ENCODE measurements around the gene CFL1.
"Not testable (repeated sequence)": the region's sequence is repeated elsewhere in the genome, so short reads cannot be mapped to it uniquely, and the experiment has no call there.

CFL1 gene

DNA sequence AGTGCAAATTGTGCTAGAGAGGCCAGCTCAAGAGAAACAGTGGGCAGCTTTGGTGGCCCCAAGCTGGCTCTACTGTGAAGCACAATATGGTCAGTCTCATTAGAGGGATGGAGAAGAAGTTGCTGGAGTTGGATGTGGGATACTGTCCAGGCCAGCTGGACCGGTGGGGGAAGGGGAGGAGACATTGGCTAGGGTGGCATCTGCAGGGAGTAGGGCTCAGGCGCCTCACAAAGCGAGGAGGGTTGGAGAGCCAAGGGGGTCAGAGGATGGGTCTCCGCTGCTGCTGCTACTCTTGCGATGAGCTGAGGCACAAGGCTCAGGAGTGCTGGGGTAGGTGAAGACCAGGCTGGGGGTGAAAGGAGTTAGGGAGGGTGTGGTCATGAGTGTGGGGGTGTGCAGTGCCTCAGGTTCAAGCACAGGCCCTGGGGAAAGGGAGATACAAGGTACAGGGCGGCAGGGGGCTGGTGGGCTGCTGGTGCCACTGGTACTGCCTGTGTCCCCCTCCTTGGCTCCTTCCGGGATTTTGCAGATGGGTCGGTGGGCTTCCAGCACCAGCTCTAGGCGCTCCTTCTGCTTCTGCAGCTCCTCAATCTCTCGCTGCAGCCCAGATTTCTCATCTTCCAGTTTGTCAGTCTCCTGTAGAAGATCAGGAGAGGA lies 34.8 kb upstream of the CFL1 start:
- no peak overlapping the region for H2AFZ ChIP-seq (ENCODE audit: low read depth)
- H3K9ac ChIP-seq = no peak overlapping the region; the same call in 1 of the 2 replicates
- H3K4me1 ChIP-seq (ENCODE audit: low read depth, poor library complexity, severe bottlenecking) = peaks cover 30% of the 10 kb centered on the region
- H3K36me3 ChIP-seq (ENCODE audit: insufficient read depth) = no peaks in the 10 kb centered on the region
- H3K4me2 ChIP-seq = peak overlapping the region; percentile 95; the same call in 1 of the 2 replicates
- no peaks in the 10 kb centered on the region for H4K20me1 ChIP-seq (ENCODE audit: insufficient read depth)
- peaks cover 19% of the 10 kb centered on the region for H3K79me2 ChIP-seq (ENCODE audit: insufficient read depth, low read depth)
- no peak overlapping the region for H3K27ac ChIP-seq
- H3K27me3 ChIP-seq (ENCODE audit: insufficient read depth, low read depth) = no peaks in the 10 kb centered on the region
- no peak for TF ChIP-seq CTCF (conservative IDR thresholded peaks at IDR 0.05; ENCODE audit: low read depth, low read length)
- H3K4me3 ChIP-seq (IDR thresholded peaks at IDR 0.05; ENCODE audit: insufficient read depth, low read depth, low read length) = no peak overlapping the region

GRCh38 chr11:65892137-65892540 lies 34.2 kb upstream of the CFL1 start:
- Histone ChIP-seq H3K27ac (peak overlapping the region; percentile 86; the same call in 1 of the 2 replicates), H3K4me1 (ENCODE audit: low read depth, poor library complexity, severe bottlenecking) (peaks cover 36% of the 10 kb centered on the region), H3K79me2 (ENCODE audit: insufficient read depth, low read depth) (peaks cover 25% of the 10 kb centered on the region), H3K9ac (peak overlapping the region; percentile 95; the same call in 1 of the 2 replicates), H3K4me2 (peak overlapping the region; percentile 95)
- H3K4me3 ChIP-seq (IDR thresholded peaks at IDR 0.05; ENCODE audit: insufficient read depth, low read depth, low read length); H4K20me1 ChIP-seq (ENCODE audit: insufficient read depth); H3K36me3 ChIP-seq (ENCODE audit: insufficient read depth); H2AFZ ChIP-seq (ENCODE audit: low read depth); H3K27me3 ChIP-seq (ENCODE audit: insufficient read depth, low read depth): not testable (repeated sequence)

GRCh38 chr11:65891219-65892136 lies 33.5 kb upstream of the CFL1 start:
- H3K79me2 ChIP-seq (ENCODE audit: insufficient read depth, low read depth) = peaks cover 25% of the 10 kb centered on the region

DNA sequence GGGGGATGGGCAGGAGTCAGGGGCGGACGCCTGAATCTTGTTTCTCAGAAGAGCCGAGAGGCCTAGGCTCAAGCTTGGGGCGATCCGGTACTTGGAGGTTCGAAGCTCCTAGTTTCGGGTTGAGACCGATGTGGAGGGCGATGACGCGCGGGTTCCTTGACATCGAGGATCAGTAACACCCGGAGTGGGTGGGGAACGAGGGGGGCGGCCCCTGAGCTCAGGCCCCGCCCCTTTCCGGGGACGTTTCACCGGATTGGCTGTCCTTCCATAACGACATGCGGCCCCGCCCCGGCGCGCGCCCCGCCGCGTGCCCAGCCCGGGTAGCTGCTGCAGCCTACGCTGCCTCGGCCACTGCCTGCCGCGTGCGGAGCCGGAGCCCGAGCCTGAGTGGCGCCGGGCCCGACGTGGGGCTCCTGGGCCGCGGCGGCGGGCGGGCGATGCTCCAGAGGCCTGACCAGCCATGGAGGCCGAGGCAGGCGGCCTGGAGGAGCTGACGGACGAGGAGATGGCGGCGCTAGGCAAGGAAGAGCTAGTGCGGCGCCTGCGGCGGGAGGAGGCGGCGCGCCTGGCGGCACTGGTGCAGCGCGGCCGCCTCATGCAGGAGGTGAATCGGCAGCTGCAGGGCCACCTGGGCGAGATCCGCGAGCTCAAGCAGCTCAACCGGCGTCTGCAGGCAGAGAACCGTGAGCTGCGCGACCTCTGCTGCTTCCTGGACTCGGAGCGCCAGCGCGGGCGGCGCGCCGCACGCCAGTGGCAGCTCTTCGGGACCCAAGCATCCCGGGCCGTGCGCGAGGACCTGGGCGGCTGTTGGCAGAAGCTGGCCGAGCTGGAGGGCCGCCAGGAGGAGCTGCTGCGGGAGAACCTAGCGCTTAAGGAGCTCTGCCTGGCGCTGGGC lies 32.6 kb upstream of the CFL1 start, which contains the start of gene CCDC85B:
CCDC85B (plus strand) TSS at position 350 of the 895 bp plus-strand sequence; CDS start at position 461, 111 bp downstream.
- Histone ChIP-seq H3K4me3 (IDR thresholded peaks at IDR 0.05; ENCODE audit: insufficient read depth, low read depth, low read length) (no peak within 1 kb of the TSS), H3K36me3 (ENCODE audit: insufficient read depth) (no peaks in the 10 kb centered on the region), H3K27me3 (ENCODE audit: insufficient read depth, low read depth) (no peaks in the 10 kb centered on the region), H3K79me2 (ENCODE audit: insufficient read depth, low read depth) (peaks cover 25% of the 10 kb centered on the region), H2AFZ (ENCODE audit: low read depth) (peak within 1 kb of the TSS; percentile 89), H3K4me2 (peak within 1 kb of the TSS; percentile 98), H3K4me1 (ENCODE audit: low read depth, poor library complexity, severe bottlenecking) (peaks cover 40% of the 10 kb centered on the region), H3K9ac (peak within 1 kb of the TSS; percentile 95), H4K20me1 (ENCODE audit: insufficient read depth) (no peaks in the 10 kb centered on the region), H3K27ac (peak within 1 kb of the TSS; percentile 86)
- TF ChIP-seq CTCF (conservative IDR thresholded peaks at IDR 0.05; ENCODE audit: low read depth, low read length) = no peak; the same call in 1 of the 2 replicates

More at GRCh38 chr11:65891219-65892136, 33.5 kb upstream of the CFL1 start:
- H3K27ac ChIP-seq = peak overlapping the region; percentile 86
- H3K4me2 ChIP-seq = peak overlapping the region; percentile 95
- no peaks in the 10 kb centered on the region for H3K36me3 ChIP-seq (ENCODE audit: insufficient read depth)
- H2AFZ ChIP-seq (ENCODE audit: low read depth) = no peak overlapping the region
- peak overlapping the region; percentile 95 for H3K9ac ChIP-seq
- peaks cover 40% of the 10 kb centered on the region for H3K4me1 ChIP-seq (ENCODE audit: low read depth, poor library complexity, severe bottlenecking)
- no peak for TF ChIP-seq CTCF (conservative IDR thresholded peaks at IDR 0.05; ENCODE audit: low read depth, low read length)
- H3K27me3 ChIP-seq (ENCODE audit: insufficient read depth, low read depth) = no peaks in the 10 kb centered on the region
- H3K4me3 ChIP-seq (IDR thresholded peaks at IDR 0.05; ENCODE audit: insufficient read depth, low read depth, low read length) = no peak overlapping the region
- H4K20me1 ChIP-seq (ENCODE audit: insufficient read depth) = no peaks in the 10 kb centered on the region

All from KMS-11 (cell line).